Adrenal gland (tissue), 12 donors: ENCODE results near the gene ARMH3. TPM values are rescaled to one million over a fixed set of nuclear protein-coding genes. Genes with fewer than 3 reads are reported as not detected.

Experiments used
- DNase-seq, 7 donors: peaks; one replicate each; pipeline ENCODE4 v3.0.0-alpha.2; 2019 to 2020
- H3K27ac ChIP-seq, 5 donors: fragments of 200-600 bp; sonication (generic) in 4 of 5; 1 replicate in 3 of 5; 2 replicates in 2 of 5; pipeline versions ENCODE4 v1.5.1 to v1.8.0; 2016 to 2020; ENCODE audit warnings: mild to moderate bottlenecking in 1 of 5
- H3K27me3 ChIP-seq: fragments of 200-600 bp; 2 replicates; pipeline ENCODE4 v1.8.0; 2021
- H3K36me3 ChIP-seq, 2 donors: fragments of 200-600 bp; replicated peaks in 1 of 2; 1 replicate in 1 of 2; 2 replicates in 1 of 2; pipeline versions ENCODE4 v1.5.1 to v1.8.0; 2018 to 2022
- H3K4me1 ChIP-seq, 2 donors: fragments of 200-600 bp; replicated peaks in 1 of 2; 1 replicate in 1 of 2; 2 replicates in 1 of 2; pipeline versions ENCODE4 v1.5.1 to v1.8.0; 2018 to 2021
- H3K4me3 ChIP-seq, 4 donors: fragments of 200-600 bp; sonication (generic) in 3 of 4; one replicate each; pipeline ENCODE4 v1.5.1; 2016 to 2018
- H3K9me3 ChIP-seq, 3 donors: fragments of 200-600 bp; sonication (generic) in 1 of 3; replicated peaks in 1 of 3; 1 replicate in 2 of 3; 2 replicates in 1 of 3; pipeline versions ENCODE4 v1.5.1 to v1.8.0; 2016 to 2021
- POLR2A ChIP-seq, 2 donors: fragments of 450-650 bp; IDR thresholded peaks; one replicate each; pipeline ENCODE4 v1.6.1; 2017; ENCODE audit warnings: antibody characterized with exemption in 2 of 2, mild to moderate bottlenecking in 2 of 2, moderate library complexity in 1 of 2
- WGBS, 4 donors: extraction: QIAGEN DNeasy Blood & Tissue Kit in 2 of 4; methylation state at CpG; one replicate each; pipeline versions ENCODE4 v1.1.5 to v1.1.7; 2013 to 2017; 5-methylcytosine and 5-hydroxymethylcytosine counted together
- intact Hi-C, 2 donors: fragments of 100-400 bp; cut with DNase I; formaldehyde crosslinking; loops; one replicate each; pipeline versions ENCODE4 v1.14.1 to v1.15.0; 2022 to 2023
- polyA plus RNA-seq, 3 donors: library from polyadenylated mRNA; stranded (reverse); fragments of 200-250 nt in 2 of 3; fragments of 350-450 nt in 1 of 3; fragmentation: Illumina TruSeq in 1 of 3; extraction: RNeasy Lipid Tissue Mini Kit (QIAGEN cat#74804) in 1 of 3; gene quantifications; one replicate each; pipeline ENCODE4 v1.2.3, GENCODE V29; 2013 to 2014
- total RNA-seq, 9 donors: library from RNA; depleted of rRNA in 4 of 9; stranded (reverse); fragments of >200 nt in 4 of 9; fragments of 120-200 nt in 1 of 9; fragmentation: NEBNext Ultra II Directional in 1 of 9; extraction: Animal tissue kit (Norgen Biotek cat#: 25700) in 1 of 9; gene quantifications; one replicate each; pipeline versions ENCODE4 v1.1.0 to v1.2.4, GENCODE V29; 2013 to 2023
- TF ChIP-seq, protein P1 (sequence below), 6 experiments: fragments of 450-650 bp in 4 of 6; fragments of 200-600 bp in 2 of 6; sonication (generic) in 1 of 6; IDR thresholded peaks; 1 replicate in 5 of 6; 2 replicates in 1 of 6; pipeline versions ENCODE4 v1.5.1 to v1.8.0; 2016 to 2021; ENCODE audit warnings: antibody characterized with exemption in 6 of 6, mild to moderate bottlenecking in 2 of 6, moderate library complexity in 1 of 6
- donor health status: healthy with polysubstance abuse.
- donor health status: Bipolar disorder and iron deficiency.
- donor health status: DM: yes; HTN: yes; CAD: no.
- donor health status: DM: no; HTN: no; CAD: no.
- donor health status: DM: no; HTN: no; CAD: no.
- donor health status: DM: yes; HTN: yes; CAD: no.

ARMH3 gene
- total and polyA plus RNA-seq, 12 donors = 12.6 to 29.7 (median 17.4) TPM

DNA sequence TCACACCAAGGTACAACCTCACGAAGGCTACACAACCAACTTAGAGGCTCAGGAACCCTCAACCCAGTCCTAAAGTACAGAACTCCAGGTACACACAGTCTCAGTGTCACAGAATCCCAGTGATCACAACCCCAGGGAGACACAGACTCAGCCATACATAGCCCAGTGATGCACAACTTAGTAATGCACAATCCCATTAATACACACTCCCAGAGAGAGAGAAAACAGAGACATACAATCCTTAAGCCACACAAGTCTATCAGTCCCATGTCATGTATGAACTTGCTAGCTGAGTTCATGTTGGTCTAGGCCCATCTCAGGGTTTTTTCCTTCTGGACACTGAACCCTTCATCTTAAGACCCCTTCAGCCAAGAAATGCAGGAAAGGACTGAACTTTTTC lies 217.0 kb downstream of the ARMH3 start:
- no peak overlapping the region for H3K4me3 ChIP-seq
- no peak for TF ChIP-seq POLR2A (IDR thresholded peaks at IDR 0.05)
- TF ChIP-seq, protein P1, sequence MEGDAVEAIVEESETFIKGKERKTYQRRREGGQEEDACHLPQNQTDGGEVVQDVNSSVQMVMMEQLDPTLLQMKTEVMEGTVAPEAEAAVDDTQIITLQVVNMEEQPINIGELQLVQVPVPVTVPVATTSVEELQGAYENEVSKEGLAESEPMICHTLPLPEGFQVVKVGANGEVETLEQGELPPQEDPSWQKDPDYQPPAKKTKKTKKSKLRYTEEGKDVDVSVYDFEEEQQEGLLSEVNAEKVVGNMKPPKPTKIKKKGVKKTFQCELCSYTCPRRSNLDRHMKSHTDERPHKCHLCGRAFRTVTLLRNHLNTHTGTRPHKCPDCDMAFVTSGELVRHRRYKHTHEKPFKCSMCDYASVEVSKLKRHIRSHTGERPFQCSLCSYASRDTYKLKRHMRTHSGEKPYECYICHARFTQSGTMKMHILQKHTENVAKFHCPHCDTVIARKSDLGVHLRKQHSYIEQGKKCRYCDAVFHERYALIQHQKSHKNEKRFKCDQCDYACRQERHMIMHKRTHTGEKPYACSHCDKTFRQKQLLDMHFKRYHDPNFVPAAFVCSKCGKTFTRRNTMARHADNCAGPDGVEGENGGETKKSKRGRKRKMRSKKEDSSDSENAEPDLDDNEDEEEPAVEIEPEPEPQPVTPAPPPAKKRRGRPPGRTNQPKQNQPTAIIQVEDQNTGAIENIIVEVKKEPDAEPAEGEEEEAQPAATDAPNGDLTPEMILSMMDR (IDR thresholded peaks at IDR 0.05) = no peak
- peaks cover 14 to 35% of the 10 kb centered on the region in 2 donors for H3K4me1 ChIP-seq
- WGBS, 4 donors = 98 to 100% (median 100%) methylated on average over 1 of the region's 1 CpG
- intact Hi-C loops = loop anchor here (5.0 to 10.0 kb wide), 2 partner anchors 226 to 233 kb away; partner anchors contain the start of gene HPS6 (in 1 of the 2)
- H3K27ac ChIP-seq = no peak overlapping the region
- no peak for DNase-seq
- H3K9me3 ChIP-seq = no peaks in the 10 kb centered on the region
- H3K36me3 ChIP-seq = no peaks in the 10 kb centered on the region
- no peaks in the 10 kb centered on the region for H3K27me3 ChIP-seq

DNA sequence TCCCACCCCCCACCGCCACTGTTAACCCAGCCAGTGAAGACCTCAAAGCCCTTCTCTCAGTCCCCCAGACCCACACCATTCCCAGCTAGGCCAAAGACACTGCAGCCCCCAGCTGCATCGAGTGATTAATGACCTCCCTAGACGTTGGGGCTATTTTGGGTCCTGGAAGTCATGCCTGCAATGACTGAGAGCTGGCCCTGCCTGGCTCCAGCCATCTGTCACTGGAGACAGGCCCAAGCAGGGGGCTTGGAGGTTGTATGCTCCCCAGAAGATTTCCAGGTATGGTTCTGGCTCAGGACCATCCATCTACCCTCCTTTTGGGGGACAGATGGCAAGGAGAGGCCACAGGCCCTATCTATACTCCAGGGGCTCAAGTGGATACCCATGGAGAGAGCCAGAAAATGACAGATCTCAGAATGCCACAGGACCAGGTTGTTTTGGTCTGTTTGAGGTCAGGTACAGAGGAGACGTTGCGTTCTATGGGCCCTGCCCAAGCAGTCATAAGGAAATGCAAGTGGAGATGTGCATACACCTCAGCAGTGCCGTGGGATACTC lies 217.5 kb downstream of the ARMH3 start:
- Histone ChIP-seq H3K4me1 (peaks cover 12 to 30% of the 10 kb centered on the region in 2 donors), H3K27ac (no peak overlapping the region), H3K36me3 (no peaks in the 10 kb centered on the region), H3K4me3 (no peak overlapping the region), H3K9me3 (no peaks in the 10 kb centered on the region), H3K27me3 (no peaks in the 10 kb centered on the region)
- DNase-seq = no peak
- intact Hi-C loops = loop anchor here (5.0 to 10.0 kb wide), 2 partner anchors 226 to 234 kb away; partner anchors contain the start of gene HPS6 (in 1 of the 2)
- TF ChIP-seq, protein P1 (IDR thresholded peaks at IDR 0.05) = no peak
- TF ChIP-seq POLR2A (IDR thresholded peaks at IDR 0.05) = no peak
- 69 to 78% (median 76%) methylated on average over 6 of the region's 6 CpGs for WGBS, 4 donors

DNA sequence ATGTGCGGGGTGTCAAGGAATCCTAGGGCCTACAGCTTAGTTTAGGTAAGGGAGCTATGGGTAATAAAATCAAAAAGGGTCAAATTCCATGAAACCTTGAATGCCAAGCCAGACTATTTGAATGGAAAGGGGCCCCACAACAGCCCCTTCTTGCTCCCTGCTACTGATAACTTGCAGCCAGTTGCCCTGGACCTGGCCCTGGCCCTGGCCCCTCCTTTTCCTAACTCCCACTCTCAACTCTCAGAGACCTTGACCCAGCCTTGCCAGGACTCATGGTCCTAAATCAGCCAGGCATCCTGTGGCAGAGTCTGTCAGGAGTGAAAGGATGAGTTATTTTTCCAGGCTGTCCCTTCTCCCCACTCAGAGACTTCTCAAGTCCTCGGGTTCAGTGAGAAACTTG lies 218.2 kb downstream of the ARMH3 start:
- WGBS, 4 donors = 52 to 66% (median 61%) methylated on average over 2 of the region's 2 CpGs
- Histone ChIP-seq H3K27ac (no peak overlapping the region), H3K4me1 (peaks cover 10 to 28% of the 10 kb centered on the region in 2 donors), H3K9me3 (no peaks in the 10 kb centered on the region), H3K27me3 (no peaks in the 10 kb centered on the region), H3K36me3 (no peaks in the 10 kb centered on the region), H3K4me3 (no peak overlapping the region)
- intact Hi-C loops = loop anchor here (5.0 to 10.0 kb wide), 2 partner anchors 227 to 235 kb away; partner anchors contain the start of gene HPS6 (in 1 of the 2)
- DNase-seq = peak in 1 of 7 donors; percentile 30
- no peak for TF ChIP-seq POLR2A (IDR thresholded peaks at IDR 0.05)
- TF ChIP-seq, protein P1 (IDR thresholded peaks at IDR 0.05) = no peak

DNA sequence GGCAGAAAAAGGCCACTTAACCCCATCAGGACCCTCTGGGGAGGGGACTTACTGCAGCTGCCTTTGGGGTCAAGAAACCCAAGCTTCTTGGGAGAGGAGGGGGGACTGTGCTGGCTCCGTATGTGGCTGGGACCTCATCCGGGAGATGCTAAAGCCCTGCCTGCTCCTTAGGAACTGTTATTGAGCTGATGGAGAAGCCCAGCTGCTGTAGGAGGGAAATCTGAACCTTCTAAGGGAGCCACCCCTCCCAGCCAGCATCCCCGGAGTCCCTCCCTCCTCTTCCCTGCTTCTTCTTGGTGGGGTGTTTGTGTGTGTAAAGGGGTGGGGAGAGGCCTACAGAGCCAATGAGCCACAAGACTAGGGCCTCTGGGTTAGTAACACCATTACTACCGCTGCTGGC lies 220.6 kb downstream of the ARMH3 start:
- no peak for TF ChIP-seq POLR2A (IDR thresholded peaks at IDR 0.05)
- TF ChIP-seq, protein P1 (IDR thresholded peaks at IDR 0.05) = no peak
- Histone ChIP-seq H3K4me3 (no peak overlapping the region), H3K27me3 (no peaks in the 10 kb centered on the region), H3K27ac (no peak overlapping the region), H3K4me1 (peaks cover 16 to 25% of the 10 kb centered on the region in 2 donors), H3K9me3 (no peaks in the 10 kb centered on the region), H3K36me3 (no peaks in the 10 kb centered on the region)
- 79 to 89% (median 83%) methylated on average over 2 to 4 of the region's 4 CpGs for WGBS, 4 donors
- DNase-seq = peak in 1 of 7 donors; percentile 8
- intact Hi-C loops = loop anchor here (5.0 to 10.0 kb wide), 2 partner anchors 229 to 237 kb away; partner anchors contain the start of gene HPS6 (in 1 of the 2)
